Upper lobe of left lung (tissue), 4 donors: Measurements from ENCODE around the gene STAT5B.

Experiments
- CTCF ChIP-seq, 6 experiments: fragments of 450-650 bp in 4 of 6; fragments of 200-600 bp in 2 of 6; sonication (generic) in 2 of 6; IDR thresholded peaks; one replicate each; pipeline ENCODE4 v1.5.1; 2016 to 2019; ENCODE audit warnings: antibody characterized with exemption in 6 of 6
- EP300 ChIP-seq, 4 donors: sonication (generic); formaldehyde crosslinking; IDR thresholded peaks; one replicate each; pipeline ENCODE4 v1.5.1; 2017; ENCODE audit warnings: antibody characterized with exemption in 4 of 4, control low read depth in 2 of 4
- POLR2A ChIP-seq, 4 donors: fragments of 450-650 bp; IDR thresholded peaks; one replicate each; pipeline ENCODE4 v1.5.1; 2016 to 2017; ENCODE audit warnings: antibody characterized with exemption in 4 of 4, mild to moderate bottlenecking in 2 of 4
- POLR2AphosphoS5 ChIP-seq, 2 donors: sonication (generic); formaldehyde crosslinking; IDR thresholded peaks; one replicate each; pipeline ENCODE4 v1.5.1; 2017; ENCODE audit warnings: antibody characterized with exemption in 2 of 2

- TF ChIP-seq EP300 (IDR thresholded peaks at IDR 0.05) (no peak), CTCF (IDR thresholded peaks at IDR 0.05) (no peak), POLR2A (IDR thresholded peaks at IDR 0.05) (no peak), POLR2AphosphoS5 (IDR thresholded peaks at IDR 0.05) (no peak)
These were observed 30.1 kb upstream of the STAT5B start for GRCh38 chr17:42306385-42306667.
